Parathyroid adenoma (tissue), 2 donors: ENCODE data around the gene SSTR4.
"Not testable (repeated sequence)": the region's sequence is repeated elsewhere in the genome, so short reads cannot be mapped to it uniquely, and the experiment has no call there.

Experiments
- H2AFZ ChIP-seq: fragments of 300-600 bp; sonication (generic); one replicate; pipeline ENCODE4 v1.7.0; 2017; ENCODE audit warnings: antibody characterized with exemption, mild to moderate bottlenecking
- H3K27ac ChIP-seq: fragments of 300-600 bp; sonication (generic); one replicate; pipeline ENCODE4 v1.7.0; 2017
- H3K27me3 ChIP-seq: fragments of 300-600 bp; sonication (generic); one replicate; pipeline ENCODE4 v1.7.0; 2017; ENCODE audit warnings: low read length; ENCODE audit not compliant: control insufficient read depth, insufficient read depth
- H3K36me3 ChIP-seq: fragments of 300-600 bp; sonication (generic); one replicate; pipeline ENCODE4 v1.7.0; 2017; ENCODE audit warnings: low read length; ENCODE audit not compliant: control insufficient read depth, insufficient read depth
- H3K4me1 ChIP-seq: fragments of 300-600 bp; sonication (generic); one replicate; pipeline ENCODE4 v1.7.0; 2017; ENCODE audit warnings: control low read depth
- H3K4me2 ChIP-seq: fragments of 300-600 bp; sonication (generic); one replicate; pipeline ENCODE4 v1.7.0; 2017; ENCODE audit warnings: low read length
- H3K4me3 ChIP-seq: fragments of 300-600 bp; sonication (generic); one replicate; pipeline ENCODE4 v1.7.0; 2017; ENCODE audit warnings: low read depth, low read length
- H3K79me2 ChIP-seq: fragments of 300-600 bp; sonication (generic); one replicate; pipeline ENCODE4 v1.7.0; 2017; ENCODE audit warnings: control low read depth
- H3K9ac ChIP-seq: fragments of 300-600 bp; sonication (generic); one replicate; pipeline ENCODE4 v1.7.0; 2017; ENCODE audit warnings: mild to moderate bottlenecking
- H3K9me3 ChIP-seq: fragments of 300-600 bp; sonication (generic); one replicate; pipeline ENCODE4 v1.7.0; 2017; ENCODE audit warnings: low read length; ENCODE audit not compliant: control insufficient read depth
- CTCF ChIP-seq: fragments of 300-600 bp; sonication (generic); IDR thresholded peaks from one replicate; pipeline ENCODE4 v1.7.0; 2017; ENCODE audit warnings: antibody characterized with exemption, mild to moderate bottlenecking
- donor health status: primary hyperparathyroidism.

Gene SSTR4

DNA sequence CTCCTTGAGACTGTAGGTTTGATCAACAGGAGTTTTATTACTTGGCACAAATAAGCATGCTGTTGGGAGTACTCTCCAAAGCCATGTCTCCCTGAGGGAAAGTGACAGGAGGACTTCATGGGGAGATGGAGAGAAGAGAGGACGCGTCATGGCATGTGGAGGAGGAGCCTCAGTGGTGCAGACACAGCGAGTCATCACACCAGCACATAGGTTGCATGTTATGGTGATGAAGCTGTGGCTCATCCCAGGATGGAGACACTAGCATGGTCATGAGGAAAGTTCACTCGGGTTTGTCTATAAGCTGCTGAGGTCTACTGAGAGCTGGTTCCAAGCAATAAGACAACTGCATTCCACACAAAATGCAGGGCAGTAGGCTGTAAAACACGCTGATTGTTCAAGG, 13.2 kb upstream of the SSTR4 start:
- no peak overlapping the region for H3K9ac ChIP-seq

DNA sequence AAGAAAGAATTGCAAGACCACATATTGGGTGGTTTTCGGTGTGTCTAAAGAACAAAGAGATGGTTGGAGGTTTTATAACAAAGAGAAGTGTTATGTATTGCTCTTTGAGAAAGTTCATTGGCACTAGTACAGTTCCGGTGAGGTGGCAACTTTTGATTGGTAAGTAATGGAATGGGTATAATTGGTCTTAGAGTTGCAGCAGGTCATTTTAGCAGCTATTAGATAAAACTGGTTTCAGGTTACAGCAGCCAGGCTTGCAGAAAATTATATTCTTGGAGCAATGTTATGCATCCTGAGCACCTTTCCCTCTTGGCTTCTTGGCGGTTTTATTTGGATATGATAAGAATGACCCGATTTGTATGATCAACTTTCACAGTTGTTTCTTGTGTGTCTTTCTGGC, 12.3 kb upstream of the SSTR4 start:
- no peak for TF ChIP-seq CTCF
- H3K79me2 ChIP-seq, result no peaks in the 10 kb centered on the region
- H3K36me3 ChIP-seq, result no peaks in the 10 kb centered on the region
- H3K4me3 ChIP-seq, result no peak overlapping the region
- H3K27ac ChIP-seq, result no peak overlapping the region
- no peaks in the 10 kb centered on the region for H3K4me1 ChIP-seq
- no peaks in the 10 kb centered on the region for H3K27me3 ChIP-seq
- H3K9ac ChIP-seq, result no peak overlapping the region
- no peak overlapping the region for H3K4me2 ChIP-seq
- no peaks in the 10 kb centered on the region for H3K9me3 ChIP-seq
- no peak overlapping the region for H2AFZ ChIP-seq

More for the DNA sequence above, 13.2 kb upstream of the SSTR4 start:
- no peak for TF ChIP-seq CTCF
- Histone ChIP-seq H3K27ac (no peak overlapping the region), H3K4me3 (no peak overlapping the region), H3K9me3 (no peaks in the 10 kb centered on the region), H3K27me3 (no peaks in the 10 kb centered on the region), H3K36me3 (no peaks in the 10 kb centered on the region), H3K4me2 (no peak overlapping the region), H2AFZ (no peak overlapping the region), H3K4me1 (no peaks in the 10 kb centered on the region), H3K79me2 (no peaks in the 10 kb centered on the region)

DNA sequence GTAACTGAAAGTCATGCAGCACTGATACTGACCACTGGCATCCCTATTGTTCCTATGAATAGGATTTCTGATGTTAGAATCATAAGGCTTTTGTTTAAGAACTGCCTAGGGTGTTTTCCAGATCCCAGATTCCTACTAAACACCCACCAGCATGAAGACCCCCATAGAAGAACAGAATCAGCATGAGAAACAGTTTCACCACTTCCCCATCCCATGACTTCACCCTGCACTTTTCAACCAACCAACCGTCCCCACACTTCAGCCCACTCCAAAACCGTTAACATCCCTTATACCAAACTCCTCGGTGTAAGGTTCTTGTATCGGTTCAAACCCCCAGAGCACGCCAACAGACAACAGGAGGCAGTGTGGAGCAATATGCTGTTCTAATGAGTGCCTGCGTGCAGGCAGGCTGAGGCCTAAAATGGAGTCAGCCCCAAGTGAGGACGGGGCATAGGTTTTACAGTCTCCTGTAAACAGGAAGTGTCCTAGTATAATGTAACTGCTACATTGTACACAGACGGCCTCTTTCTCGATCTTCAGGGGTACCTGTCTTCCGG, 11.4 kb upstream of the SSTR4 start:
- Histone ChIP-seq H3K9me3 (no peaks in the 10 kb centered on the region), H3K27ac (no peak overlapping the region), H3K4me1 (no peaks in the 10 kb centered on the region), H3K27me3 (no peaks in the 10 kb centered on the region), H3K4me3 (no peak overlapping the region), H3K79me2 (no peaks in the 10 kb centered on the region), H3K36me3 (no peaks in the 10 kb centered on the region), H3K4me2 (no peak overlapping the region), H2AFZ (no peak overlapping the region), H3K9ac (no peak overlapping the region)
- no peak for TF ChIP-seq CTCF

GRCh38 chr20:23024701-23025100, 10.4 kb upstream of the SSTR4 start:
- Histone ChIP-seq H3K4me2 (no peak overlapping the region), H3K27me3 (no peaks in the 10 kb centered on the region), H3K27ac (no peak overlapping the region), H3K9ac (no peak overlapping the region), H3K79me2 (no peaks in the 10 kb centered on the region), H3K4me1 (no peaks in the 10 kb centered on the region), H3K36me3 (no peaks in the 10 kb centered on the region), H3K9me3 (no peaks in the 10 kb centered on the region), H3K4me3 (no peak overlapping the region), H2AFZ (no peak overlapping the region)
- no peak for TF ChIP-seq CTCF

DNA sequence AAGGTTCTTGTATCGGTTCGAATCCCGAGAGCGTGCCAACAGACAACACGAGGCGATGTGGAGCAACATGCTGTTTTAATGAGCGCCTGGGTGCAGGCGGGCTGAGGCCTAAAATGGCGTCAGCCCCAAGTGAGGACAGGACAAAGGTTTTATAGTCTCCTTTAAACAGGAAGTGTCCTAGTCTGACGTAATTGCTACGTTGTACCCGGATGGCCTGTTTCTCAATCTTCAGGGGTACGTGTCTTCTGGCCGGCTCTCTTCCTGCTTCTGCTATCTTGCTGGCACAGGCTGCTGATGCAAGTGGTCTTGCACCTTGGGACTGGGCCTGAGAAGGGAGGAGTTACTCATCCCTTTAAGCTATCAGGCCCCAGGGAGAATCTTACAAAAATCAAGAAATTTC, 9.6 kb upstream of the SSTR4 start:
- H3K79me2 ChIP-seq, H3K4me1 ChIP-seq, H3K9me3 ChIP-seq, H3K27me3 ChIP-seq, H3K27ac ChIP-seq, H3K4me2 ChIP-seq, H2AFZ ChIP-seq, H3K4me3 ChIP-seq, H3K9ac ChIP-seq, H3K36me3 ChIP-seq: not testable (repeated sequence)
